GM12891 (cell line): ENCODE data around the gene CDH23.

Experiments used
- POLR2A ChIP-seq: IDR thresholded peaks from 2 replicates; pipeline ENCODE4 v1.6.1; 2011; ENCODE audit warnings: low read depth, low read length, control low read depth
- POLR2AphosphoS5 ChIP-seq: IDR thresholded peaks from 2 replicates; pipeline ENCODE4 v1.6.1; 2011; ENCODE audit warnings: low read depth, low read length, control low read depth
- TAF1 ChIP-seq: IDR thresholded peaks from 2 replicates; pipeline ENCODE4 v1.6.1; 2011; ENCODE audit warnings: low read depth, low read length, control low read depth

DNA sequence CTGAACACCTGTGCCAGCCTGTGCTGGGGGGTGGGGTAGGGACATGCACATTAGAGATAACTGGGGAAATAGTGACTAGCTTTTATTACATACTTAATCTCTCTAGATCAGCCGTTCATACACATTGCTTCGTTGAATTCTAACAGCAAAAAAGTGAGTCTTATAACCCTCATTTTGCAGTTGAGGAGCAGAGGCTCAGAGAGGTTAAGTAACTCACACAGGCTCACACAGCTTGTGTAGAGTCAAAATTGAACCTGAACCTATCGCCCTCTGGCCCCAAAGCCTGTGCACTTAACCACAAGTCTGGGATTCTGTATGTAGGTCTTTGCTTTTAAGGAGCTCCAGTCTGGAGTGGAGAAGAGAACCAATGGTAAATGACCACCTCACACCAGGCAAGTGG lies 59.9 kb downstream of the CDH23 start:
- no peak for TF ChIP-seq POLR2A
- no peak for TF ChIP-seq POLR2AphosphoS5
- no peak for TF ChIP-seq TAF1
